CD1c-positive myeloid dendritic cell (primary cell): ENCODE data around the gene PTCH2.
"Not testable (repeated sequence)": the region's sequence is repeated elsewhere in the genome, so short reads cannot be mapped to it uniquely, and the experiment has no call there.

Experiments used
- DNase-seq: peaks from one replicate; pipeline ENCODE4 v3.0.0-alpha.2; 2016; ENCODE audit errors: extremely low spot score

The PTCH2 gene

GRCh38 chr1:44838294-44838693 lies 4.8 kb downstream of the PTCH2 start:
- DNase-seq = not testable (repeated sequence)

GRCh38 chr1:44835738-44836675 lies 7.0 kb downstream of the PTCH2 start:
- peak; percentile 85 for DNase-seq

- no peak for DNase-seq
These were observed 8.7 kb downstream of the PTCH2 start for GRCh38 chr1:44834328-44834727.

GRCh38 chr1:44832056-44832705 lies 10.9 kb downstream of the PTCH2 start:
- DNase-seq = no peak

- DNase-seq = no peak
These were observed 11.5 kb downstream of the PTCH2 start for GRCh38 chr1:44831516-44831915.

- DNase-seq = no peak
These were observed 12.2 kb downstream of the PTCH2 start for GRCh38 chr1:44830900-44831304.

- peak; percentile 30 for DNase-seq
These were observed 13.3 kb downstream of the PTCH2 start for GRCh38 chr1:44829506-44830384.

GRCh38 chr1:44828841-44829440 lies 14.1 kb downstream of the PTCH2 start:
- DNase-seq = no peak

GRCh38 chr1:44828003-44828651 lies 14.9 kb downstream of the PTCH2 start:
- no peak for DNase-seq

- DNase-seq = no peak
These were observed 15.7 kb downstream of the PTCH2 start for GRCh38 chr1:44827197-44828002.

GRCh38 chr1:44826375-44827196 lies 16.5 kb downstream of the PTCH2 start:
- peak; percentile 92 for DNase-seq

GRCh38 chr1:44824392-44824791 lies 18.7 kb downstream of the PTCH2 start:
- not testable (repeated sequence) for DNase-seq

- no peak for DNase-seq
These were observed 20.0 kb downstream of the PTCH2 start for GRCh38 chr1:44822981-44823451.

- no peak for DNase-seq
These were observed 20.8 kb downstream of the PTCH2 start for GRCh38 chr1:44822131-44822701.

GRCh38 chr1:44821240-44821715 lies 21.8 kb downstream of the PTCH2 start:
- DNase-seq = no peak

GRCh38 chr1:44820328-44821239 lies 22.5 kb downstream of the PTCH2 start:
- no peak for DNase-seq

GRCh38 chr1:44819608-44820327 lies 23.3 kb downstream of the PTCH2 start:
- DNase-seq = peak; percentile 94
